GM18507 (cell line): ENCODE results near the gene OLIG1.
A peak's percentile ranks its signal among the peaks of the same experiment; 100 is the strongest.

Experiments used
- DNase-seq: peaks from one replicate; pipeline ENCODE4 v3.0.0; 2011; ENCODE audit warnings: low read depth; ENCODE audit not compliant: insufficient read length; ENCODE audit errors: extremely low spot score
- FAIRE-seq: peaks from 2 replicates; lab custom pipeline; 2011; peaks lifted over from hg19 to GRCh38; lab: Jason Lieb, UNC

The OLIG1 gene

GRCh38 chr21:33029975-33030461 lies 39.9 kb upstream of the OLIG1 start:
- FAIRE-seq (no peak), DNase-seq (no peak)

DNA sequence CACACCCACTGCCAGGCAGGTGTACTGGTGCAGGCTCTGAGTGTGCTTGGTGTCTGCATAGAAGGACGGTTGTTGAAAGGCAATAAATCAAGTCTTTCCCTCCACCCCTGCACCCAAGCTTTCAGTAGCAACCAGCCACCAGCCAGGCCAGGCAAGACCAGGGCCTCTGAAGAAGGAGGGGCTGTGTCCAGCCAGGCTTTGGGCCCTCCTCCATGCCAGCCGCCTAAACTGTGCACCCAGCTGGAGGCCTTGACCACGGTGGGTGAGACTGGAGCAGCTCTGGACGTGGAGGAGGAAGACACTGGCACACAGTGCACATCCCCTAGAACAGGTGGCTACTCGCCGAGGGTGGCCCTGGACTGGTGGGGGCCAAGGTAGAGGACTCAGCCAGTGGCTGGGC lies 39.3 kb upstream of the OLIG1 start:
- FAIRE-seq (no peak), DNase-seq (no peak)

DNA sequence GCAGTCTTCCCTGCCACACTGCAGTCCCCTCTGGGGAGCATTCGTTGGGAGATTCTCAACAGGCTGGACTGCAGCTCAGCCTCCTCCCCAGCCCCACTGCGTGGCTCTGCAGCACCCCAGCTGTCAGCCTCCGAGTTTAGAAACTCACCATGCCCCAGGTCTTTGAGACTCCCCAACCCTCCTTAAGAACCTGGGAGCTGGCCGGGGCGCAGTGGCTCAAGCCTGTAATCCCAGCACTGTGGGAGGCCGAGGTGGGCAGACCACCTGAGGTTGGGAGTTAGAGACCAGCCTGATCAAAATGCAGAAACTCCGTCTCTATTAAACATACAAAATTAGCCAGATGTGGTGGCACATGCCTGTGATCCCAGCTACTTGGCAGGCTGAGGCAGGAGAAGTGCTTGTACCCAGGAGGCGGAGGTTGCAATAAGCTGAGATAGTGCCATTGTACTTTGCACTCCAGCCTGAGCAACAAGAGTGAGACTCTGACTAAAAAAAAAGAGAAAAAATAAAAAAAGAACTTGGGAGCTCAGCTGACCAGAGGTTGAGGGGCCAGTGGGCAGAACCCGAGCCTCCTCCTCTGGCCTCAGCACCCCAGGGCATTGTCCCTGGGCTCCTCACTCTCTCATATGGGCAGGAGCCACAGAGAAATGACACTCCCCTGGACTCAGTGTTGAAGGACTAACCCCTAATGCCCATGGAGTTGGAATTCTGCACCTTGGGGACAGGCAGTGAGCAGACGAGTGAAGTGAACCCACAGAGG lies 38.6 kb upstream of the OLIG1 start:
- FAIRE-seq (no peak), DNase-seq (no peak)

DNA sequence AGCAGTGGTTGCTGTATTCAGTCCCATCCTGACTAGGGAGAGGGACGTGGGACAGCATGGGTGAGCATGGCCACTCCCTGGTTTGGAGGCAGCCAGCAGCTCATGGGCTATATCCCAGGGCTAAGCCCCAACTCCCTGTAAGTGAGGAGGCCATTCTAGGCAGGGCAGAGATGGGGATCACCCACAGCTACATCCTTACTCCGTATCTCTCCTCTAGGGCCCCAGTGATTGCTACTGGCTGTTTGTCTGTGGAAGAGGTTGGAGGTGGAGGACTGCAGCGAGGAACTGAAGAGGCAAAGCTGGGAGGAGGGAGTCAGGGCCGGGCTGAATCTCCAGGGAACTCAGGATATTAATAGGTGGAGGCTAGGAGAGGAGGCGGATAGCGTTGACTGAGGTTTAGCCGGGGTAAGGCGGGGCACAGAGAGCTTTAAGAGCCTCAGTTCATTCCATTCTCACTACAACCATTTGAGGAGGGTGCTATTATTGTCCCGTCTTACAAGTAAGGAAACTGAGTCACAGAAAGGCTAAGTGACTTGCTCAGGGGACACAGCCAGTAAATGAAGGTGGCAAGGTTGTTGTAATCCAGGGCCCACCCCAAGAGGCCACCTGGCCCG lies 37.4 kb upstream of the OLIG1 start:
- DNase-seq (no peak), FAIRE-seq (no peak)

- no peak for FAIRE-seq
- no peak for DNase-seq
Observed at GRCh38 chr21:33033094-33033951, 36.6 kb upstream of the OLIG1 start.

GRCh38 chr21:33033961-33034413 lies 36.0 kb upstream of the OLIG1 start:
- DNase-seq (no peak), FAIRE-seq (no peak)

GRCh38 chr21:33035147-33035546 lies 34.8 kb upstream of the OLIG1 start:
- FAIRE-seq: no peak
- DNase-seq: no peak

GRCh38 chr21:33036430-33037162 lies 33.3 kb upstream of the OLIG1 start:
- no peak for DNase-seq
- FAIRE-seq: peak; percentile 62

DNA sequence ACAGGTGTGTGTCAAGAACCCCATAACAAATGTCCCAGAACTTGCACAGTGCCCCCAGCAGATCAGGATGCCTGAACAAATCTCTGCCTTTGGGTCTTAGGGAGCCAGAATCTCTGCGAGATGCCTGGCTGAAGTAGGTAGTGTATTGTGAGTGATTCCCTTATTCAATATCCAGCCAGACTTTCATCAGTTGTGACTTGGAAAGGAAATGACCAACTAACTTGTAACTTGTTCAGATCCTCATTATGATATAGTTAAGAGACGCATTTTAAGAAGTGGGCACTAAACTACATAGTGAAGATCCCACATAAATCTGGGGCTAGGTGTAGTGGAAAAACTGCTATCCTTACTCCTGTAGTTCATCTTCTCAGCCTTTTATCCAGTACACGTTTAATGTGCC lies 32.4 kb upstream of the OLIG1 start:
- no peak for DNase-seq
- no peak for FAIRE-seq

DNA sequence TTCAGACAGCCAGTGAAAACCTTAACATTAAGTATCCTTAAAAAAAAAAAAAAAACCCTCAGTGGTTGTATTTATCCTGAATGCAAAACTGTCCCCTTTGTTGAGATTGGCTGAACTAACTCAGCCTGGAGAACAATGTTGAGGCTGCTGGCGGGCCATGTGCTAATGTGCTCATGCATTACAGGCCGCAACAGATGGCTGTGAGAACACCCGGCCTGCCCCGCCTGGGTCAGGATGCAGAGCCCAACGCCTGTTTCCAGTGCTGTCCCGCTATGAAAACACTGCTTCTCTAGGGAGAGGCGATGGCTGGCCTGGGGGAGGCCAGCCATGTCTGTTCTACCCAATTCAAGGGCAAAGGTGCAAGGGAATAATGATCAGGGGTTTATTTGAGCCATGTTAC lies 30.4 kb upstream of the OLIG1 start:
- DNase-seq (no peak), FAIRE-seq (no peak)

DNA sequence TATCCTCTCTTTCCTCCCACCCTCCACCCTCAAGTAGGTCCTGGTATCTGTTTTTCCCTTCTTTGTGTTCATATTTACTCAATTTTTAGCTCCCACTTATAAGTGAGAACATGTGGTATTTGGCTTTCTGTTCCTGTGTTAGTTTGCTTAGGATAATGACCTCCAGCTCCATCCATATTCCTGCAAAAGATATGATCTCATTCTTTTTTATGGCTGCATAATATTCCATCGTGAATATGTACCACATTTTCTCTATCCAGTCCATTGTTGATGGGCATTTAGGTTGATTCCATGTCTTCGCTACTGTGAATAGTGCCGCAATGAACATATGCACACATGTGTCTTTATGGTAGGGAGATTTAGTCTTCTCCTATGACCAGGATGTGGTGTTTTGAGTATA lies 29.7 kb upstream of the OLIG1 start:
- no peak for FAIRE-seq
- DNase-seq: no peak

DNA sequence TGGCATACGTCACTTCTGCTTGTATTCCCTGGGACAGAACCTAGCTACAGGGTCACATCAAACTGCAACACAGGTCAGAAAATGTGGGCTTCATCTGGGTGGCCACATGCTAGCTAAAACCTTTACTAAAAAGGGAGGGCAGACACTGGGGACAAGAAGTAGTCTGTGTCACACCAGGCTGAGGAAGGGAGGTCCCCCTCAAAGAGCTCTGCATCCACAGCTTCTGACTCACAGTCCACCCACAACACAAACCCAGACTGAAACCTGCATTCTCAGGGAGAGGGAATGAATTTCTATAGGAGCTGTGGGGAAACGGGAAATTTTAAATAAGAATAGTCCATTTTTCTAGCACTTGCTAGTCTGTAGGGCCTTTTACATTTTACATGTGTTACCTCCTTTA lies 28.0 kb upstream of the OLIG1 start:
- FAIRE-seq (no peak), DNase-seq (no peak)

DNA sequence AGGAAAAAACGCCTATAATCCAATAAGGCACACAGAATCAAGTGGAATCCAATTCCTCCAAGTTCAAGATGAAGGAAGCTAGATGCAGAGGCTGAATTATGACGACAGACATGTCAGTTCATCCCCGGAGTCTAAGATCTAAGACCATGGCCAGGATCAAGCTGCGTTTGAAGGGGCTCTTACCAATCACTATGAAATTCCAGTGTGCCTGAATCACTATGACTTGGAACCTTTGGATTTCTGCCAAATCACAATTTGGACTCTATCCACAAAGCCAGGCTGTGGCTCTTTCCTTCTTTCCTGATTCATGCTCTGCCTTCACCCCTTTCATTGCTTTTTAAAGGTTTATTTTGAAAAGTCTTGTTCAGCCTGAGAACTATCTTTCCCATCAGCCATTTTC lies 27.1 kb upstream of the OLIG1 start:
- no peak for DNase-seq
- no peak for FAIRE-seq

DNA sequence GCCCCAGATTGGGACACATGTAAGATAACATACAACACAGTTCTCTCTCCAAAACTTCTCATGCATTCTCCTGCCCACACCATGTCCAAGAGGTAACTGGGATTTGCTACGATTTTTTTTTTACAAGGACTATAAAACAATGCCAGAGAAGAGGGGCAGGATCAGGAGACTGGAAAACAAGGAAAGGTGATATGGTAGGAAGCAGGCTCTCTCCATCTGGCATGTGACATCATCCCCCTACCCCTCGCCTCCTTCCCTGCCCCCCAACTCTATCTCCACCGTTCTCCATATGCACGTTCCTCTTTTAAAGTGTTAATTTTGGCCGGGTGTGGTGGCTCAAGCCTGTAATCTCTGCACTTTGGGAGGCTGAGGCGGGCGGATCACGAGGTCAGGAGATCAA lies 23.5 kb upstream of the OLIG1 start:
- no peak for FAIRE-seq
- DNase-seq: no peak

DNA sequence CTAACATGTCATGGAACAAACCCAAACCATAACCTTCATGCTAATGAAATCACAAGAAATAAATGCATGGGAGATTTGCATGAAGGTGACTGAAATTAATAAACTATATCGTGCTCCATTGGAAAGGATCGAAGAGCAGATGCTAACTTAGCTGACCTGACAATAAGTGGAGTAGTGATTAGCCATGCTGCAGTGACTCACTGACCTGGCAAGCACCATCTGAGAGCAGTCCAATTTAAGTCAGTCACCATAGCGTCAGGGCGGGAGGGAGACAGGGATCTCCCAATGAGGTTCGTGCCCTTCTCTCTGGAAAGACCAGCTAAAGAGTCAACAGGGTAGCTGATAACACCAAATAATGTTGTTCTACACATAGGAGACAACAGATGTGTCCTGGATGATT lies 22.7 kb upstream of the OLIG1 start:
- DNase-seq: no peak
- FAIRE-seq: no peak

DNA sequence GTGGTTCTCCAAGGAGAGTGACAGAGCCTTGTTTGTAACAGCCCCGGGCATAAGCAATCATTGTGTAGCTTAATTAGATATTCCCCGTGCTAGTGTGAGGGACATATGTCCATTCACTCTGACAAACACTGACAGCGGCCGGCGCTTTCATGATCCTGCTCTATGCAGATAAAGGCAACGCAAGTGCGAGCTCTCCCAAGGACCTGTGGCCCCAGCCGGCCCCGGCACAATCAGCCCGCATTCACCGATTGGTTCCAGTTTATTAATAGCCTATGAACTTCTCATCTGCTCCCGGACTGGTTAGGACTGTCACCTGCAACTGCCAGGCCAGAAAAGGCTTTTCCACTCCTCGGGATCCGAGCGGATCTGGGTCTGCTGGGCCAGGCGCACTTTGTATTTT lies 18.0 kb upstream of the OLIG1 start:
- DNase-seq: no peak

DNA sequence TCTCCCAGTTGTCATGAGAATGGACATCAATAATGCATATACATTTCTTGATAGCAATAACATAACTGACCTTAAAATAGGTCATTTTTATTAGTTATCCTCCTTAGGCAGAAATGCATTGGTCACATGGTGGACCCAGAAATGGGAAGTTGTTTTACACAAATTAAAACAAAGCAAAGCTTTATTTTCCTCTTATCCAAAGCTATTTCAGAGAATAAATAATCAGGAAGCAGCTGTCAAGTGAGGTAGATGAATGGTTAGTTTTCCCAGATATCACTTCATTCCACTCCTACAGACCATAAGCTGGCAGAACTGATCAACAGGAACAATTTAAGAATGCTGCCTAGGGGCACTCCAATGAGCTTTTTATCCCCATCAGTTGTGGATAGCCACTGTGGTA lies 16.0 kb upstream of the OLIG1 start:
- FAIRE-seq (no peak), DNase-seq (no peak)

More for the DNA sequence above, 18.0 kb upstream of the OLIG1 start:
- no peak for FAIRE-seq

DNA sequence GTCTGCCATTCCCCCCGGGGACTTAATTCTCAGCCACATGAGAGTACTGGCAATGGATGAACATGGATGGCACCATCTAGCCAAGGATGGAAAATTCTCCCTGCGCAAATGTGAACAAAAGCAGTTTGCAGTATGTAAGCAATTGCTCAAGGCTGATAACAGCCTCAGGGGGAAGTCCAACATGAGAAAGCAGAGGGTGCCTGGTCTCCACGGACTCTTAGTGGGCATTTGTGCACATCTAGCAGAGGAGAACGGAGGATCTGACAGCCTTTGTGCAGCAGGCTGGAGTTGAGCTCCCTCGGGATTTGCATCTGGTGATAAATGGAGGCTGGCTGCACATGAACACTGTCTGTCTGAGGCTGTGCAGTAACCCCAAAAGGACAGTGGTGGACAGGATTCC lies 13.9 kb upstream of the OLIG1 start:
- FAIRE-seq (no peak), DNase-seq (no peak)

- FAIRE-seq: no peak
- DNase-seq: no peak
Observed at GRCh38 chr21:33057385-33057940, 12.5 kb upstream of the OLIG1 start.
